ENCODE measurements around the gene TMEM131.

TMEM131 gene

GRCh38 chr2:97734061-97735051 lies 261.4 kb downstream of the TMEM131 start:
- DNase-seq, result no peak

GRCh38 chr2:97733341-97734035 lies 262.3 kb downstream of the TMEM131 start:
- DNase-seq, result no peak

- no peak for DNase-seq
Observed at GRCh38 chr2:97732436-97733340, 263.1 kb downstream of the TMEM131 start.

GRCh38 chr2:97731274-97732020 lies 264.3 kb downstream of the TMEM131 start:
- no peak for DNase-seq

GRCh38 chr2:97730245-97730644 lies 265.5 kb downstream of the TMEM131 start:
- no peak for DNase-seq

- peak; percentile 78 for DNase-seq
Observed at GRCh38 chr2:97728091-97728731, 267.5 kb downstream of the TMEM131 start.

GRCh38 chr2:97727296-97727695 lies 268.5 kb downstream of the TMEM131 start:
- no peak for DNase-seq

- DNase-seq, result peak; percentile 50
Observed at GRCh38 chr2:97726261-97727064, 269.3 kb downstream of the TMEM131 start.

- DNase-seq, result no peak
Observed at GRCh38 chr2:97724946-97725688, 270.6 kb downstream of the TMEM131 start.

- DNase-seq, result no peak
Observed at GRCh38 chr2:97724501-97724900, 271.2 kb downstream of the TMEM131 start.

- no peak for DNase-seq
Observed at GRCh38 chr2:97724073-97724410, 271.7 kb downstream of the TMEM131 start.

GRCh38 chr2:97723156-97724072 lies 272.3 kb downstream of the TMEM131 start:
- no peak for DNase-seq

- DNase-seq, result no peak
Observed at GRCh38 chr2:97722227-97722626, 273.5 kb downstream of the TMEM131 start.

- no peak for DNase-seq
Observed at GRCh38 chr2:97720746-97721145, 275.0 kb downstream of the TMEM131 start.

GRCh38 chr2:97719362-97720155 lies 276.2 kb downstream of the TMEM131 start:
- DNase-seq, result no peak

- DNase-seq, result no peak
Observed at GRCh38 chr2:97718942-97719341, 276.8 kb downstream of the TMEM131 start.

- no peak for DNase-seq
Observed at GRCh38 chr2:97718051-97718882, 277.5 kb downstream of the TMEM131 start.

Measured in femur (tissue), 1 donor.